Left lung (tissue), 10 donors: ENCODE data around the gene NFE2L3. TPM values are rescaled to one million over a fixed set of nuclear protein-coding genes. Genes with fewer than 3 reads are reported as not detected.
"Not testable (repeated sequence)": the region's sequence is repeated elsewhere in the genome, so short reads cannot be mapped to it uniquely, and the experiment has no call there.

Source experiments
- ATAC-seq: fragments of 200-7000 bp; cut with Tn5 transposase; one replicate; pipeline ENCODE4 v1.9.1; 2020; ENCODE audit warnings: moderate library complexity
- DNase-seq, 4 donors: peaks; one replicate each; pipeline ENCODE4 v3.0.0-alpha.2; 2013 to 2020
- H3K27ac ChIP-seq, 2 donors: fragments of 200-600 bp; sonication (generic) in 1 of 2; one replicate each; pipeline versions ENCODE4 v1.5.0 to v1.8.0; 2020 to 2021
- H3K27me3 ChIP-seq, 2 donors: fragments of 200-600 bp; sonication (generic) in 1 of 2; one replicate each; pipeline versions ENCODE4 v1.5.0 to v1.8.0; 2020 to 2021
- H3K36me3 ChIP-seq, 2 donors: fragments of 200-600 bp; sonication (generic) in 1 of 2; one replicate each; pipeline versions ENCODE4 v1.5.0 to v1.8.0; 2020 to 2021
- H3K4me1 ChIP-seq, 2 donors: fragments of 200-600 bp; one replicate each; pipeline ENCODE4 v1.8.0; 2021
- H3K4me3 ChIP-seq, 2 donors: fragments of 200-600 bp; sonication (generic) in 1 of 2; one replicate each; pipeline versions ENCODE4 v1.5.0 to v1.8.0; 2020 to 2021; ENCODE audit warnings: mild to moderate bottlenecking in 1 of 2
- H3K9me3 ChIP-seq, 2 donors: fragments of 200-600 bp; sonication (generic) in 1 of 2; one replicate each; pipeline versions ENCODE4 v1.5.0 to v1.8.0; 2020 to 2021
- CTCF ChIP-seq, 2 donors: fragments of 200-600 bp; sonication (generic) in 1 of 2; IDR thresholded peaks; one replicate each; pipeline versions ENCODE4 v1.5.0 to v1.8.0; 2021; ENCODE audit warnings: antibody characterized with exemption in 2 of 2
- intact Hi-C, 2 donors: fragments of 100-400 bp; cut with DNase I; formaldehyde crosslinking; loops; one replicate each; pipeline versions ENCODE4 v1.11.2 to v1.14.2; 2022
- polyA plus RNA-seq, 6 donors: library from polyadenylated mRNA; unstranded; fragments of 120-200 nt; gene quantifications; one replicate each; pipeline ENCODE4 v1.2.1, GENCODE V29; 2013; ENCODE audit not compliant: insufficient read length in 6 of 6
- total RNA-seq, 2 donors: library from RNA; stranded (reverse); fragmentation: NEBNext Ultra II Directional; extraction: Animal tissue kit (Norgen Biotek cat#: 25700); gene quantifications; one replicate each; pipeline ENCODE4 v1.2.1, GENCODE V29; 2021
- donor health status: DM: no; HTN: yes; CAD: no.
- donor health status: DM: no; HTN: no; CAD: no.

The NFE2L3 gene
- total and polyA plus RNA-seq, 8 donors = 4.9 to 20.8 (median 19.1) TPM

DNA sequence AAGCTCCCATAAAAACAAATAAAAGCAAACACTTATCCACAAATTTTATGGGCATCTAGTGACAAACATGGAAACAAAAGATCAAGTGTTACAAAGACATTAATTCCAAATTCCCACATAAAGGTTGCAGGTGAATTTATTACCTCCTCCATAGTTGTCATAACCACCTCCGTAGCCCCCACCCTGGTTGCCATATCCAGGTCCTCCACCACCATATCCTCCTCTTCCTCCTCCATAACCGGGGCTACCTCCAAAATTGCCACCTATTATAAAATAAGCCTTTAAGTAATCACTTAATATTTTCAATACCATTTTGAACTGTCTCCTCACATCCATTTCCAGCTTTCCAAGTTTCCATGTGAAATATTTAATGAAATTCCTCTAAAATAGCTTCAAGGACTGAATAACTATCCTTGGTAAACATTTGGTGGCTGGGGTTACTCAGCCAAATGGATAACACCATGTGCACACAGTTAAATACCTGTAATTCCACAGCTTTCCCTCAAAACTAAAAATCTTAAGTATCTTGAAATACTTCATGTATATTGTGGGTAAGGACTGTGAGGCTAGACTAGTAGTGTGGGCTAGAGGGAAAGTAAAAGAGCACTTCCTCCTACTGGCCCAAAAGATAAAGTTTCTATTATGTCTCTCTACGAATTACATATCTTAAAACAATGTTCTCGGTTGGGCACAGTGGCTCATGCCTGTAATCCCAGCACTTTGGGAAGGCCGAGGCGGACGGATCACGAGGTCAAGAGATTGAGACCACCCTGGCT, 41.6 kb downstream of the NFE2L3 start:
- intact Hi-C loops = loop anchor here in 1 of 2 donors (10.0 kb wide), 1 partner anchor 109 kb away; no protein-coding TSS in a partner anchor
- DNase-seq (peak in 1 of 4 donors; percentile 35), ATAC-seq (no peak)
- peaks cover 0 to 88% of the 10 kb centered on the region in 2 donors for H3K36me3 ChIP-seq
- H3K27me3 ChIP-seq = no peaks in the 10 kb centered on the region
- TF ChIP-seq CTCF (IDR thresholded peaks at IDR 0.05) = no peak
- H3K4me3 ChIP-seq = no peak overlapping the region
- no peak overlapping the region for H3K27ac ChIP-seq
- H3K9me3 ChIP-seq = no peaks in the 10 kb centered on the region
- H3K4me1 ChIP-seq = peaks cover 44 to 81% of the 10 kb centered on the region in 2 donors

GRCh38 chr7:26194764-26195163, 42.8 kb downstream of the NFE2L3 start:
- not testable (repeated sequence) for H3K27me3 ChIP-seq, DNase-seq, ATAC-seq, H3K27ac ChIP-seq, H3K9me3 ChIP-seq
- H3K4me3 ChIP-seq = peak overlapping the region in 1 of 2 donors; percentile 3
- peaks cover 44 to 71% of the 10 kb centered on the region in 2 donors for H3K4me1 ChIP-seq
- intact Hi-C loops = loop anchor here in 1 of 2 donors (10.0 kb wide), 1 partner anchor 110 kb away; no protein-coding TSS in a partner anchor
- H3K36me3 ChIP-seq = peaks cover 0 to 77% of the 10 kb centered on the region in 2 donors

DNA sequence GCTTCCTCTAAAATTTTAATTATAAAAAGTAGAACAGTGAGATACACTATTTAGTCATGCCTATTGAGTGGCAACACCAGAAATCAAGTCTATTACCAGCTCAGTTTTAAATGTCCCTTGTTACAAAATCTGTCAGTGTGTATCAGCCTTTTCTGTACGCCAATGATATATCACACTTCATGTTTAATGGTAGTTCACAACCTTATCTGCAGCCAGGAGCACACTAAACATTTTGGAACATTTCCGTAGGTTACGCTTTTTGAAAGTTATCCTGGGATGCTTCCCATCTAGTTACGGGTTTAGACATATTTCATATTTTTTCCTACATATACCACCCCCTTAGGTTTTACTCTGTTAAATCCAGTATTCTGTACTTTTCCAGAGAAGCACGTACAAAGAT, 43.2 kb downstream of the NFE2L3 start:
- DNase-seq (no peak), ATAC-seq (no peak)
- Histone ChIP-seq H3K9me3 (no peaks in the 10 kb centered on the region), H3K4me3 (no peak overlapping the region), H3K27ac (no peak overlapping the region), H3K27me3 (no peaks in the 10 kb centered on the region), H3K36me3 (peaks cover 0 to 73% of the 10 kb centered on the region in 2 donors), H3K4me1 (peaks cover 44 to 69% of the 10 kb centered on the region in 2 donors)
- no peak for TF ChIP-seq CTCF (IDR thresholded peaks at IDR 0.05)
- intact Hi-C loops = loop anchor here in 1 of 2 donors (10.0 kb wide), 1 partner anchor 110 kb away; no protein-coding TSS in a partner anchor

DNA sequence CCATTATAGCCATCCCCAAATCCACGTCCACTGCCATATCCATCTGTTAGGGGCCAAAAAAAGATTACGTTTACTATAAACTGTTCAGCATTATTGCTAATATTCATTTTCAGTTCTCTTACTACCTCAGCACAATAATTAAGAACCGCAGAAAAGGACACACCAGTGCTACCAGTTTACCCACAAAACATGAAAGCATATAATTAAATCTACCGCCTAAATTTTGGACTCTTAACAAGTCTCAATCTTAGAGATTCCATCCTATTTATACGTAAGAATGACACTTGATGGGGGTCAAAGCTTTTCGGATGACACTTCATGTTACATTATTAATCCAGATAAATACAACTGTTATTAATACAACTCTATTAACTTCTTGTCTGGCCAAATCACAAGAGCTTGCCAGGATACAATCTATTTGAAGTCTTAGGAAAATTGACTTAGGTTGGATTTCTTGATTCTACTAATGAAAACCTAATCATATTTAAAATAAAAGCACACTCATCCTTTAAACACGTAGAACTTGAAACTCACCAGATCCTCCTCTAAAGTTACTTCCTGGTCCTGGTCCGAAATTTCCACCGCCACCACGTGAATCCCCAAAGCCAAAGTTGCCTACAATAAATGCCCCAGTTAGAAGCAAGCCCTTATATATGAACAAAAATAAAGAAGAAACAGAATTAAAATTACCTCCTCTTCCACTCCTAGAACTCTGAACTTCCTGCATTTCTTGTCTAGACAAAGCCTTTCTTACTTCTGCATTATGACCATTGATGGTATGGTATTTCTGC, 44.1 kb downstream of the NFE2L3 start:
- no peak for DNase-seq
- no peak for ATAC-seq
- Histone ChIP-seq H3K36me3 (peaks cover 0 to 64% of the 10 kb centered on the region in 2 donors), H3K4me1 (peaks cover 44 to 66% of the 10 kb centered on the region in 2 donors), H3K27ac (peak overlapping the region in 1 of 2 donors; percentile 98), H3K9me3 (no peaks in the 10 kb centered on the region), H3K4me3 (peak overlapping the region in 1 of 2 donors; percentile 93), H3K27me3 (no peaks in the 10 kb centered on the region)
- intact Hi-C loops = loop anchor here in 1 of 2 donors (10.0 kb wide), 1 partner anchor 111 kb away; no protein-coding TSS in a partner anchor
- no peak for TF ChIP-seq CTCF (IDR thresholded peaks at IDR 0.05)

DNA sequence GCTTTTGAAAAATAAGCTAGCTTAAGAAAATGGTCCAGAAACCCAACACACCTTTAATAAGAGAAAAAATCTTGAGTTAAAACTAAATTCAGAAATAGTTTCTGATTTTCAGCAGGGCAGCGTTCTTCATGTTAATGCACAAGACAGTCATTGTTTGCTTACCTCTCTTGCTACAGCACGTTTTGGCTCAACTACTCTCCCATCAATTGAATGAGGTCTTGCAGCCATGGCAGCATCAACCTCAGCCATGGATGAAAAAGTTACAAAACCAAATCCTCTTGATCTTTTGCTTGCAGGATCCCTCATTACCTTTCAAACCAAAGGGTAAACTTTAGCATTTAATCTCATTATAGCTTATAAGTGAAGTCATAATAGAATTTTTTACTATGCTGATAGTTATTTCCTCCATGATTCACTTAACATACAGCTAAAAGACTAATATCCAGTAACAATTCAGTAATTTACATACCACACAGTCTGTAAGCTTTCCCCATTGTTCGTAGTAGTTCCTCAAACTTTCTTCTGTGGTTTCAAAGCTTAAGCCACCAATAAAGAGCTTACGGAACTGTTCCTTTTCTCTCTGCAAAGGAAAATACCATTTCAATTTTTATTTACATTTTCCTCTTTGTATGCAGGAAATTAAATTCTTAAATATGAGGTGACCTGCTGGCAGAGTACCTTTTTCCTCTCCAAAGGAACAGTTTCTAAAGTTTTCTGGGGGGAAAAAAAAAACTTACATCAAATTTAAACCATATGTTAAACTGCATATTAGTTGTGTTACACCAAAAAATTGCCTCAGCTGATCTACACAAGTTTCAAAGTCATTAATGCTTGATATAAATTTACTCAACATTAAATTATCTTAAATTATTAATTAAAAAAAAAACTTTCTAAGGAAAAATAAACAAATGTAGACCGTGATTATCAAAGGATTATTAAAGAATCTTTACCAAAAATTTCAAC, 45.4 kb downstream of the NFE2L3 start:
- H3K27me3 ChIP-seq = no peaks in the 10 kb centered on the region
- peaks cover 44 to 53% of the 10 kb centered on the region in 2 donors for H3K4me1 ChIP-seq
- H3K27ac ChIP-seq = peak overlapping the region; percentile 23 to 98
- peaks cover 0 to 50% of the 10 kb centered on the region in 2 donors for H3K36me3 ChIP-seq
- peak overlapping the region; percentile 81 to 93 for H3K4me3 ChIP-seq
- DNase-seq (no peak), ATAC-seq (no peak)
- TF ChIP-seq CTCF (IDR thresholded peaks at IDR 0.05) = no peak
- intact Hi-C loops = loop anchor here in 1 of 2 donors (10.0 kb wide), 1 partner anchor 113 kb away; no protein-coding TSS in a partner anchor
- H3K9me3 ChIP-seq = no peaks in the 10 kb centered on the region
